ENCODE results near the gene MAPKAP1. TPM values are rescaled to one million over a fixed set of nuclear protein-coding genes. Genes with fewer than 3 reads are reported as not detected.

The MAPKAP1 gene
- total RNA-seq, 2 donors from 2014 or later = 75.3 to 91.6 TPM

DNA sequence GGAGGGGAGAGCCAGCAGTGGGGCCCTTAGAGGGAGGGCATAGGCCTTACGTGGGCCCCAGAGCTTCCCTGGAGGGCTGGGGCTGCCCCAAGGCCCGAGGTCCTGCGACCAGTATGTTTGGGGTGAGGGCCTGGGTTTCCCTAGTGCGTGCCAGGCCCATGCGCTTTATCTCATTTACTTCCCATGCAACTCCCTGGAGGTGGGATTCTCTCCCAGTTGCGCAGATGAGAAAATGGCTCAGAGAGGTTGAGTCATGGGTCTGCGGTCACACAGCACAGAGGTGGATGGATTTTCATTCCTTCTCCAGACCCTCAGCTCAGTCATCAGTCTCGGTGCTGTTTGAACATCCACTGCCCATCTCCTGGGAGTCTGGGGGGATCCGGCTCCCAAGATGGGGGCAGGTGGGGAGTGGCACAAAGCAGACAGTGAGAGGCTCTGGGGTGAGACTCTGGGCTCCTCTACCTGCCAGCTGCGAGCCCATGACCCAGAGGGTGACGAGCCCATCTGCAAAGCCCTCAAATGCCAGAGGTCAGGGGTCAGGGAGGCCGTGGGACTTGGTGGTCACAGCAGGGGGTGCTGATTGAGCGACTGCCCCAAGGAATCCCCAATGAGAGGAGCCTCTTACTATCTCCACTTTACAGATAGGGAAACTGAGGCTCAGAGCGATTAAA is 274.2 kb downstream of the MAPKAP1 start:
- no peaks in the 10 kb centered on the region for H3K9me3 Mint-ChIP-seq
- no peak overlapping the region for H3K4me3 ChIP-seq (ENCODE audit: low read length)
- no peaks in the 10 kb centered on the region for H3K36me3 Mint-ChIP-seq (ENCODE audit: low read depth)
- no peak for DNase-seq
- peaks cover 4% of the 10 kb centered on the region for H3K4me1 Mint-ChIP-seq
- TF ChIP-seq, protein P1, sequence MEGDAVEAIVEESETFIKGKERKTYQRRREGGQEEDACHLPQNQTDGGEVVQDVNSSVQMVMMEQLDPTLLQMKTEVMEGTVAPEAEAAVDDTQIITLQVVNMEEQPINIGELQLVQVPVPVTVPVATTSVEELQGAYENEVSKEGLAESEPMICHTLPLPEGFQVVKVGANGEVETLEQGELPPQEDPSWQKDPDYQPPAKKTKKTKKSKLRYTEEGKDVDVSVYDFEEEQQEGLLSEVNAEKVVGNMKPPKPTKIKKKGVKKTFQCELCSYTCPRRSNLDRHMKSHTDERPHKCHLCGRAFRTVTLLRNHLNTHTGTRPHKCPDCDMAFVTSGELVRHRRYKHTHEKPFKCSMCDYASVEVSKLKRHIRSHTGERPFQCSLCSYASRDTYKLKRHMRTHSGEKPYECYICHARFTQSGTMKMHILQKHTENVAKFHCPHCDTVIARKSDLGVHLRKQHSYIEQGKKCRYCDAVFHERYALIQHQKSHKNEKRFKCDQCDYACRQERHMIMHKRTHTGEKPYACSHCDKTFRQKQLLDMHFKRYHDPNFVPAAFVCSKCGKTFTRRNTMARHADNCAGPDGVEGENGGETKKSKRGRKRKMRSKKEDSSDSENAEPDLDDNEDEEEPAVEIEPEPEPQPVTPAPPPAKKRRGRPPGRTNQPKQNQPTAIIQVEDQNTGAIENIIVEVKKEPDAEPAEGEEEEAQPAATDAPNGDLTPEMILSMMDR (conservative IDR thresholded peaks at IDR 0.05) = no peak
- H3K27ac ChIP-seq (ENCODE audit: low read depth, low read length) = no peak overlapping the region
- H3K9ac ChIP-seq (ENCODE audit: extremely low read depth, low read length, poor library complexity, severe bottlenecking) = no peak overlapping the region
- no peaks in the 10 kb centered on the region for H3K9me3 ChIP-seq (ENCODE audit: control insufficient read depth, low read length)
- H3K4me3 Mint-ChIP-seq = no peak overlapping the region
- H3K4me1 ChIP-seq (ENCODE audit: control insufficient read depth, insufficient read depth, low read length) = no peaks in the 10 kb centered on the region
- 87 to 95% methylated on average over 6 to 14 of the region's 14 CpGs for WGBS, 2 experiments (ENCODE audit: insufficient coverage in 1 of 2, insufficient read length in 1 of 2)
- no peaks in the 10 kb centered on the region for H3K36me3 ChIP-seq (ENCODE audit: control insufficient read depth, insufficient read depth, low read length)
- no peak overlapping the region for H3K27ac Mint-ChIP-seq
- no peaks in the 10 kb centered on the region for H3K27me3 Mint-ChIP-seq (ENCODE audit: insufficient read depth)
- no peaks in the 10 kb centered on the region for H3K27me3 ChIP-seq (ENCODE audit: control insufficient read depth, insufficient read depth, low read length, poor library complexity, severe bottlenecking)

DNA sequence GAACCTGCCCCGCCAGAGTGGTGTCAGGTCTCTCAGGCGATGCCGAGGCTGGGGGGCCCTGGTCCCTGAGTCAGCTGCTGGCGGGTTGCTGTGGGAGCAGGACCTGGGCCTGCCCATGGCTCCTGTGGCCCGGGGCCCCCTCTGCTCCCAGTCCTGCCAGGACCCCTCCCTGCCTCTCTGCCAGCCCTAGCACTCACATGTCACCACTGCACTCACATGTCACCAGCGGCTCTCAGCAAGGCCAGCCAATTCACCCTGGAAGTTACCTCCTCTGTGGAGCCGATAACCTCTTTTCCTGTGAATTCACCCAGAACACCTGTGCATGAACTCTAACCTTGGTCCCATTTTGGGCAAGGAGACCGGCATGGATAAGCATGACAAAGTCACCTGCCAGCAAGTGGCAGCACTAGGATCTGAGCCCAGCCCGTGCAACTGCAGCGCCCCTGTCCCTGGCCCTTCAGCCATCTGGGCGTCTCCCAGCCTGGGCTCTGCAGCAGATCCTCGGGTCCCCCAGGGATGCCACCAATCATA is 275.2 kb downstream of the MAPKAP1 start:
- Mint-ChIP-seq H3K27ac (peak overlapping the region; percentile 58), H3K36me3 (ENCODE audit: low read depth) (no peaks in the 10 kb centered on the region), H3K9me3 (no peaks in the 10 kb centered on the region), H3K4me1 (peaks cover 4% of the 10 kb centered on the region), H3K4me3 (no peak overlapping the region), H3K27me3 (ENCODE audit: insufficient read depth) (no peaks in the 10 kb centered on the region)
- TF ChIP-seq, protein P1 (conservative IDR thresholded peaks at IDR 0.05) = no peak
- DNase-seq = no peak
- Histone ChIP-seq H3K4me3 (ENCODE audit: low read length) (no peak overlapping the region), H3K9me3 (ENCODE audit: control insufficient read depth, low read length) (no peaks in the 10 kb centered on the region), H3K4me1 (ENCODE audit: control insufficient read depth, insufficient read depth, low read length) (no peaks in the 10 kb centered on the region), H3K27me3 (ENCODE audit: control insufficient read depth, insufficient read depth, low read length, poor library complexity, severe bottlenecking) (no peaks in the 10 kb centered on the region), H3K9ac (ENCODE audit: extremely low read depth, low read length, poor library complexity, severe bottlenecking) (no peak overlapping the region), H3K27ac (ENCODE audit: low read depth, low read length) (no peak overlapping the region), H3K36me3 (ENCODE audit: control insufficient read depth, insufficient read depth, low read length) (no peaks in the 10 kb centered on the region)
- WGBS, 2 experiments (ENCODE audit: insufficient coverage in 1 of 2, insufficient read length in 1 of 2) = 85 to 88% methylated on average over 9 to 12 of the region's 12 CpGs

DNA sequence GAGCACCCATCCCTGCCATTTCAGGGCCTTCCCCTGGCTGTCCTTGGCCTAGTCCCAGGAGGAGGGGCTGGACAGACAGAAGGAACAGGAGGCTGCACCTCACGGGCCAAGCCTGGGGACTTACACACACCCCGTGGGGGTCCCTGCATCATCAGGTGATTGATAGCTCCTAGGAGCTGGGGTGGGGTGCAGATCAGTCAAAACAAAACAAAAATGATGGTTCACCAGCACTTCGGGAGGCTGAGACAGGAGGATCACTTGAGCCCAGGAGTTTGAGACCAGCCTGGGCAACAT is 276.0 kb downstream of the MAPKAP1 start:
- 88 to 90% methylated on average over 3 of the region's 3 CpGs for WGBS, 2 experiments (ENCODE audit: insufficient coverage in 1 of 2, insufficient read length in 1 of 2)
- H3K9me3 Mint-ChIP-seq = no peaks in the 10 kb centered on the region
- H3K27me3 Mint-ChIP-seq (ENCODE audit: insufficient read depth) = no peaks in the 10 kb centered on the region
- TF ChIP-seq, protein P1 (conservative IDR thresholded peaks at IDR 0.05) = no peak
- Histone ChIP-seq H3K36me3 (ENCODE audit: control insufficient read depth, insufficient read depth, low read length) (no peaks in the 10 kb centered on the region), H3K4me3 (ENCODE audit: low read length) (no peak overlapping the region), H3K9me3 (ENCODE audit: control insufficient read depth, low read length) (no peaks in the 10 kb centered on the region), H3K4me1 (ENCODE audit: control insufficient read depth, insufficient read depth, low read length) (no peaks in the 10 kb centered on the region), H3K9ac (ENCODE audit: extremely low read depth, low read length, poor library complexity, severe bottlenecking) (no peak overlapping the region), H3K27ac (ENCODE audit: low read depth, low read length) (no peak overlapping the region), H3K27me3 (ENCODE audit: control insufficient read depth, insufficient read depth, low read length, poor library complexity, severe bottlenecking) (no peaks in the 10 kb centered on the region)
- H3K4me3 Mint-ChIP-seq = no peak overlapping the region
- peak; percentile 35 for DNase-seq
- no peaks in the 10 kb centered on the region for H3K36me3 Mint-ChIP-seq (ENCODE audit: low read depth)
- H3K4me1 Mint-ChIP-seq = peaks cover 4% of the 10 kb centered on the region
- H3K27ac Mint-ChIP-seq = no peak overlapping the region
